ENCODE results near the gene GABBR2.
"Not testable (repeated sequence)": the region's sequence is repeated elsewhere in the genome, so short reads cannot be mapped to it uniquely, and the experiment has no call there.

GABBR2 gene

GRCh38 chr9:98536542-98537173 lies 172.1 kb downstream of the GABBR2 start:
- FAIRE-seq: no peak

GRCh38 chr9:98533866-98534265 lies 174.9 kb downstream of the GABBR2 start:
- FAIRE-seq: no peak

GRCh38 chr9:98533132-98533531 lies 175.6 kb downstream of the GABBR2 start:
- no peak for FAIRE-seq

- no peak for FAIRE-seq
Measured at GRCh38 chr9:98532574-98532973, 176.2 kb downstream of the GABBR2 start.

GRCh38 chr9:98532147-98532546 lies 176.6 kb downstream of the GABBR2 start:
- no peak for FAIRE-seq

GRCh38 chr9:98530806-98531386 lies 177.8 kb downstream of the GABBR2 start:
- no peak for FAIRE-seq

- no peak for FAIRE-seq
Measured at GRCh38 chr9:98530275-98530674, 178.5 kb downstream of the GABBR2 start.

- no peak for FAIRE-seq
Measured at GRCh38 chr9:98529841-98530240, 178.9 kb downstream of the GABBR2 start.

GRCh38 chr9:98523231-98523901 lies 185.4 kb downstream of the GABBR2 start:
- no peak for FAIRE-seq

- FAIRE-seq: no peak
Measured at GRCh38 chr9:98522487-98522886, 186.2 kb downstream of the GABBR2 start.

GRCh38 chr9:98521141-98521540 lies 187.6 kb downstream of the GABBR2 start:
- FAIRE-seq: no peak

GRCh38 chr9:98520221-98520960 lies 188.3 kb downstream of the GABBR2 start:
- no peak for FAIRE-seq

GRCh38 chr9:98519641-98520040 lies 189.1 kb downstream of the GABBR2 start:
- no peak for FAIRE-seq

GRCh38 chr9:98518556-98518955 lies 190.2 kb downstream of the GABBR2 start:
- no peak for FAIRE-seq

- no peak for FAIRE-seq
Measured at GRCh38 chr9:98517761-98518160, 191.0 kb downstream of the GABBR2 start.

GRCh38 chr9:98516897-98517503 lies 191.7 kb downstream of the GABBR2 start:
- FAIRE-seq: no peak

GRCh38 chr9:98516205-98516896 lies 192.4 kb downstream of the GABBR2 start:
- no peak for FAIRE-seq

GRCh38 chr9:98515506-98516204 lies 193.1 kb downstream of the GABBR2 start:
- no peak for FAIRE-seq

- no peak for FAIRE-seq
Measured at GRCh38 chr9:98514841-98515240, 193.9 kb downstream of the GABBR2 start.

GRCh38 chr9:98508217-98508919 lies 200.4 kb downstream of the GABBR2 start:
- FAIRE-seq: not testable (repeated sequence)

GRCh38 chr9:98506422-98507054 lies 202.2 kb downstream of the GABBR2 start:
- FAIRE-seq: no peak

Measured in TTC549 (cell line).